Measurements from ENCODE around the gene CNTNAP5. TPM values are rescaled to one million over a fixed set of nuclear protein-coding genes. Genes with fewer than 3 reads are reported as not detected.

Gene CNTNAP5
- total and polyA plus RNA-seq, 2 experiments from 2014 or later: 0.28 TPM; not detected in 1

DNA sequence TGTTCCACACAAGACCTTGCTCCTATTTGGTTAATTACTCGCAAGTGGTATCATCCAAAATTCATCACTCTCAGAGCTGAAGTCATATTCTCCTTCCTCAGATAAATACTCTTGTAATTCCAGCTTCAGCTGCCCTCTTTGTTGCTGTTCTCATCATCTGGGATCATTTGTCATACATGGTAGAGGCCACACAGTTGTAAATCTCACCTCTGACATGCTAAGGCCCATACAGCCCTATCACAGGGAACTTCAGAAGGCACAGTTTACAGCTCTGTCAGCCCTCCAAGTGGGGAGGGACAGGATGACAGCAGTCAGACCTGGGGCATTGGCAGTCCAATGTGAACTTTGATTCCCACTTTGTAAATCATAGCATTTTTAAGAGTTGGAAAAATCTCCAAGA, 399.0 kb downstream of the CNTNAP5 start:
- no peak overlapping the region for H3K4me3 ChIP-seq
- H3K27me3 ChIP-seq: no peaks in the 10 kb centered on the region
- H3K9me2 ChIP-seq (replicated peaks; ENCODE audit: insufficient read depth): no peaks in the 10 kb centered on the region
- H3K9me3 ChIP-seq (ENCODE audit: low read depth): no peaks in the 10 kb centered on the region
- H3K27ac ChIP-seq: no peak overlapping the region
- no peak overlapping the region for H3K4me2 ChIP-seq
- no peaks in the 10 kb centered on the region for H3K36me3 ChIP-seq (replicated peaks; ENCODE audit: insufficient read depth, low read depth)
- no peak overlapping the region for H2AFZ ChIP-seq
- H4K20me1 ChIP-seq (ENCODE audit: insufficient read depth, poor library complexity, severe bottlenecking): no peaks in the 10 kb centered on the region
- no peaks in the 10 kb centered on the region for H3K4me1 ChIP-seq (ENCODE audit: insufficient read depth)
- DNase-seq (ENCODE audit: low spot score): no peak
- 90% methylated on average over 1 of the region's 1 CpG for WGBS (ENCODE audit: low lambda C conversion rate, missing lambda C conversion rate)
- no peaks in the 10 kb centered on the region for H3K79me2 ChIP-seq
- no peak for TF ChIP-seq EZH2phosphoT487 (IDR thresholded peaks at IDR 0.05; ENCODE audit: low read depth, severe bottlenecking, unreplicated experiment)
- no peak for TF ChIP-seq EZH2 (IDR thresholded peaks at IDR 0.05; ENCODE audit: borderline replicate concordance)
- TF ChIP-seq, protein P1, sequence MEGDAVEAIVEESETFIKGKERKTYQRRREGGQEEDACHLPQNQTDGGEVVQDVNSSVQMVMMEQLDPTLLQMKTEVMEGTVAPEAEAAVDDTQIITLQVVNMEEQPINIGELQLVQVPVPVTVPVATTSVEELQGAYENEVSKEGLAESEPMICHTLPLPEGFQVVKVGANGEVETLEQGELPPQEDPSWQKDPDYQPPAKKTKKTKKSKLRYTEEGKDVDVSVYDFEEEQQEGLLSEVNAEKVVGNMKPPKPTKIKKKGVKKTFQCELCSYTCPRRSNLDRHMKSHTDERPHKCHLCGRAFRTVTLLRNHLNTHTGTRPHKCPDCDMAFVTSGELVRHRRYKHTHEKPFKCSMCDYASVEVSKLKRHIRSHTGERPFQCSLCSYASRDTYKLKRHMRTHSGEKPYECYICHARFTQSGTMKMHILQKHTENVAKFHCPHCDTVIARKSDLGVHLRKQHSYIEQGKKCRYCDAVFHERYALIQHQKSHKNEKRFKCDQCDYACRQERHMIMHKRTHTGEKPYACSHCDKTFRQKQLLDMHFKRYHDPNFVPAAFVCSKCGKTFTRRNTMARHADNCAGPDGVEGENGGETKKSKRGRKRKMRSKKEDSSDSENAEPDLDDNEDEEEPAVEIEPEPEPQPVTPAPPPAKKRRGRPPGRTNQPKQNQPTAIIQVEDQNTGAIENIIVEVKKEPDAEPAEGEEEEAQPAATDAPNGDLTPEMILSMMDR (IDR thresholded peaks at IDR 0.05; ENCODE audit: poor library complexity): no peak

DNA sequence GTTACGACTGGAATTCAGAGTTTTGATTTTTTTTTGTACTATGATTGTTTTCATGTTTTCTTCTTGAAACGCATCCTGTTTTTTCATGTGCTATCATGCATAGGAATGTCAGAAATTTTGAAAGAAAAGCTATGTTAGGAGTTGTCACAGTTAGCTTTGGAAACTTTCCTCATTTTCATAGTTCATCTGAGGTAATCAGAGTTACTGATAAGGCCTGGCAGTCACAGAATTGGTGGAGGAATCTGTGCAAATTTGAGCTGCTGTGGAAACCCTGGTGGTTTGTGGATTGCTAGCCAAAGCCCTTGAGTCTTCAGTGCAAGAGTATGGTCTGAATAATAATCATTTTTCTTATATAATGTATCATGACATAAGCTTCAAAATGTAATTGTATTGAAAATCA, 401.0 kb downstream of the CNTNAP5 start:
- H3K27me3 ChIP-seq: no peaks in the 10 kb centered on the region
- no peaks in the 10 kb centered on the region for H3K4me1 ChIP-seq (ENCODE audit: insufficient read depth)
- H3K79me2 ChIP-seq: no peaks in the 10 kb centered on the region
- H3K27ac ChIP-seq: no peak overlapping the region
- 77% methylated on average over 2 of the region's 2 CpGs for WGBS (ENCODE audit: low lambda C conversion rate, missing lambda C conversion rate)
- no peak overlapping the region for H3K4me3 ChIP-seq
- no peak overlapping the region for H3K4me2 ChIP-seq
- DNase-seq (ENCODE audit: low spot score): no peak
- no peaks in the 10 kb centered on the region for H4K20me1 ChIP-seq (ENCODE audit: insufficient read depth, poor library complexity, severe bottlenecking)
- H3K36me3 ChIP-seq (replicated peaks; ENCODE audit: insufficient read depth, low read depth): no peaks in the 10 kb centered on the region
- TF ChIP-seq, protein P1 (IDR thresholded peaks at IDR 0.05; ENCODE audit: poor library complexity): no peak
- TF ChIP-seq EZH2 (IDR thresholded peaks at IDR 0.05; ENCODE audit: borderline replicate concordance) (no peak), EZH2phosphoT487 (IDR thresholded peaks at IDR 0.05; ENCODE audit: low read depth, severe bottlenecking, unreplicated experiment) (no peak)
- no peak overlapping the region for H2AFZ ChIP-seq
- no peaks in the 10 kb centered on the region for H3K9me3 ChIP-seq (ENCODE audit: low read depth)
- no peaks in the 10 kb centered on the region for H3K9me2 ChIP-seq (replicated peaks; ENCODE audit: insufficient read depth)

DNA sequence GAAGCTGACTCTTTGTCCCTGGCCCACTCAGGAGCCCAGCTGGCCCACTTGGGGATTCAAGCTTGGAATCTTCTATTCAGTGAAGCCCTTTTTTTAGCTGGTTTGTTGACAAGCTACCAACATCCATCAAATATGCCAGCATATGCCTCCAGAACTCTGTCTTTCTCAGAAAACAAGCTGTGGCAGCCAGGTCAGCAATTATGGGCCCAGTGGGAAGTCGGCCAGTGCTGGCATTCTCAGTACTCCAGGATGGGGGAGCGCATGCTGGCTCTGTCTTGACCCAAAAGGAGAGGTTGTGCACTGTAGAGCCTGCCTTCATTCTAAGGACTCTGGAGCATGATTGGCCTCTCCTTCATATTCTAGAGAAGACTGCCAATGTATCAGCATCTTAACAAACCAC, 401.5 kb downstream of the CNTNAP5 start:
- Histone ChIP-seq H3K4me1 (ENCODE audit: insufficient read depth) (no peaks in the 10 kb centered on the region), H3K9me2 (replicated peaks; ENCODE audit: insufficient read depth) (no peaks in the 10 kb centered on the region), H3K4me2 (no peak overlapping the region), H4K20me1 (ENCODE audit: insufficient read depth, poor library complexity, severe bottlenecking) (no peaks in the 10 kb centered on the region), H3K9me3 (ENCODE audit: low read depth) (no peaks in the 10 kb centered on the region), H2AFZ (no peak overlapping the region), H3K27ac (no peak overlapping the region), H3K27me3 (no peaks in the 10 kb centered on the region), H3K36me3 (replicated peaks; ENCODE audit: insufficient read depth, low read depth) (no peaks in the 10 kb centered on the region), H3K4me3 (no peak overlapping the region), H3K79me2 (no peaks in the 10 kb centered on the region)
- WGBS (ENCODE audit: low lambda C conversion rate, missing lambda C conversion rate): 91% methylated on average over 2 of the region's 2 CpGs
- TF ChIP-seq, protein P1 (IDR thresholded peaks at IDR 0.05; ENCODE audit: poor library complexity): no peak
- TF ChIP-seq EZH2 (IDR thresholded peaks at IDR 0.05; ENCODE audit: borderline replicate concordance) (no peak), EZH2phosphoT487 (IDR thresholded peaks at IDR 0.05; ENCODE audit: low read depth, severe bottlenecking, unreplicated experiment) (no peak)
- no peak for DNase-seq (ENCODE audit: low spot score)

DNA sequence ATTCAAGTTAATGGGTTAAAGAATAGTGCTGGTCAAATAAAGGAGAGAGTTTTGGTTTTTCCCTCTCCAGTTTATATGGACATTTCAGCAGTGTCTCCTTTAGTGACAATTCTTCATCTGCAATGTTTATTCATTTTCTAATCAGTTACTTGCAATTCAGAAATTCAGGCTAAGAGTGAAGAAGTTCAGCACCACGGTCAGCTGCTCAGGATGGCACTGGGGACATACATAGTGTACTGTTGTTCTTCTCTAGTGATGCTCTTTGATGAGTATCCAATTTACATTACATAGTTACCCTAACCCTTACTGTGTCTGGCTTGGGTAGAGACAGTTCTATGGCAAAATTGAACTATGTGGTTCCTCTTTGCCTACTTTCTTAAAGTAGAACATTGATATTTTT, 412.7 kb downstream of the CNTNAP5 start:
- Histone ChIP-seq H3K36me3 (replicated peaks; ENCODE audit: insufficient read depth, low read depth) (no peaks in the 10 kb centered on the region), H3K9me3 (ENCODE audit: low read depth) (no peaks in the 10 kb centered on the region), H3K27ac (no peak overlapping the region), H3K4me2 (no peak overlapping the region), H3K9me2 (replicated peaks; ENCODE audit: insufficient read depth) (no peaks in the 10 kb centered on the region), H2AFZ (no peak overlapping the region), H3K4me3 (no peak overlapping the region), H4K20me1 (ENCODE audit: insufficient read depth, poor library complexity, severe bottlenecking) (no peaks in the 10 kb centered on the region), H3K4me1 (ENCODE audit: insufficient read depth) (no peaks in the 10 kb centered on the region), H3K79me2 (no peaks in the 10 kb centered on the region), H3K27me3 (no peaks in the 10 kb centered on the region)
- peak; percentile 44 for DNase-seq (ENCODE audit: low spot score)
- TF ChIP-seq, protein P1 (IDR thresholded peaks at IDR 0.05; ENCODE audit: poor library complexity): no peak
- TF ChIP-seq EZH2 (IDR thresholded peaks at IDR 0.05; ENCODE audit: borderline replicate concordance) (no peak), EZH2phosphoT487 (IDR thresholded peaks at IDR 0.05; ENCODE audit: low read depth, severe bottlenecking, unreplicated experiment) (no peak)
- WGBS (ENCODE audit: low lambda C conversion rate, missing lambda C conversion rate): 56% methylated on average over 1 of the region's 1 CpG
